SU-DHL-6 (cell line): ENCODE data around the gene ZNF3.
A peak's percentile ranks its signal among the peaks of the same experiment; 100 is the strongest.

ENCODE experiments used
- H2AFZ ChIP-seq: fragments of 200-600 bp; sonication (generic); 2 replicates; pipeline ENCODE4 v1.6.1; 2014; ENCODE audit warnings: low read depth, mild to moderate bottlenecking, moderate library complexity, mixed read lengths, antibody characterized with exemption, low read length; ENCODE audit not compliant: severe bottlenecking
- H3F3A ChIP-seq: fragments of 200-600 bp; shearing (Covaris generic); 2 replicates; pipeline ENCODE4 v1.6.0; 2016; ENCODE audit warnings: antibody characterized with exemption, mild to moderate bottlenecking; ENCODE audit not compliant: insufficient read depth
- H3K27ac ChIP-seq: fragments of 200-600 bp; sonication (generic); 2 replicates; pipeline ENCODE4 v1.5.1; 2016; ENCODE audit warnings: low read depth, mild to moderate bottlenecking, low read length, moderate library complexity, mixed read lengths
- H3K27me3 ChIP-seq: fragments of 200-600 bp; sonication (generic), shearing (Covaris generic); 2 replicates; pipeline ENCODE4 v1.6.0; 2014; ENCODE audit warnings: mild to moderate bottlenecking, low read length
- H3K36me3 ChIP-seq: fragments of 200-600 bp; sonication (generic); 2 replicates; pipeline ENCODE4 v1.6.1; 2014; ENCODE audit warnings: mild to moderate bottlenecking, low read length, mixed read lengths
- H3K4me2 ChIP-seq: fragments of 300-600, 200-600 bp; shearing (Covaris generic), sonication (generic); 2 replicates; pipeline ENCODE4 v1.6.0; 2014; ENCODE audit warnings: low read length, low read depth, mild to moderate bottlenecking; ENCODE audit not compliant: poor library complexity, severe bottlenecking
- H3K4me3 ChIP-seq: fragments of 200-600 bp; sonication (generic); 2 replicates; pipeline ENCODE4 v1.5.1; 2014; ENCODE audit warnings: antibody characterized with exemption, low read length, mild to moderate bottlenecking, mixed read lengths; ENCODE audit not compliant: insufficient read depth, poor library complexity, severe bottlenecking
- H3K79me2 ChIP-seq: fragments of 200-600 bp; sonication (generic); 2 replicates; pipeline ENCODE4 v1.6.1; 2014; ENCODE audit warnings: mild to moderate bottlenecking, low read length, moderate library complexity; ENCODE audit not compliant: insufficient read depth
- H3K9ac ChIP-seq: fragments of 200-600 bp; sonication (generic); 2 replicates; pipeline ENCODE4 v1.7.0; 2014; ENCODE audit warnings: mild to moderate bottlenecking, low read length
- H3K9me2 ChIP-seq: fragments of 200-600 bp; sonication (generic); replicated peaks from 2 replicates; pipeline ENCODE4 v1.6.1; 2014; ENCODE audit warnings: low read length; ENCODE audit not compliant: insufficient read depth
- H3K9me3 ChIP-seq: fragments of 200-600 bp; sonication (generic); 2 replicates; pipeline ENCODE4 v1.6.1; 2014; ENCODE audit warnings: low read length, mixed read lengths; ENCODE audit not compliant: insufficient read depth
- H4K20me1 ChIP-seq: fragments of 200-600 bp; sonication (generic); 2 replicates; pipeline ENCODE4 v1.6.1; 2014; ENCODE audit warnings: low read depth, mild to moderate bottlenecking, antibody characterized with exemption, low read length, moderate library complexity, mixed read lengths
- EZH2phosphoT487 ChIP-seq: fragments of 200-600 bp; sonication (generic), shearing (Covaris generic); conservative IDR thresholded peaks from 2 replicates; pipeline ENCODE4 v1.6.1; 2018; ENCODE audit warnings: mild to moderate bottlenecking, antibody characterized with exemption, low read length, moderate library complexity, mixed read lengths
- TF ChIP-seq, protein P1 (sequence below): fragments of 200-600 bp; sonication (generic); IDR thresholded peaks from one replicate; pipeline ENCODE4 v1.5.1; 2017; ENCODE audit warnings: antibody characterized with exemption, mild to moderate bottlenecking, low read length, moderate library complexity; ENCODE audit not compliant: insufficient read depth, poor library complexity, severe bottlenecking

ZNF3 gene

DNA sequence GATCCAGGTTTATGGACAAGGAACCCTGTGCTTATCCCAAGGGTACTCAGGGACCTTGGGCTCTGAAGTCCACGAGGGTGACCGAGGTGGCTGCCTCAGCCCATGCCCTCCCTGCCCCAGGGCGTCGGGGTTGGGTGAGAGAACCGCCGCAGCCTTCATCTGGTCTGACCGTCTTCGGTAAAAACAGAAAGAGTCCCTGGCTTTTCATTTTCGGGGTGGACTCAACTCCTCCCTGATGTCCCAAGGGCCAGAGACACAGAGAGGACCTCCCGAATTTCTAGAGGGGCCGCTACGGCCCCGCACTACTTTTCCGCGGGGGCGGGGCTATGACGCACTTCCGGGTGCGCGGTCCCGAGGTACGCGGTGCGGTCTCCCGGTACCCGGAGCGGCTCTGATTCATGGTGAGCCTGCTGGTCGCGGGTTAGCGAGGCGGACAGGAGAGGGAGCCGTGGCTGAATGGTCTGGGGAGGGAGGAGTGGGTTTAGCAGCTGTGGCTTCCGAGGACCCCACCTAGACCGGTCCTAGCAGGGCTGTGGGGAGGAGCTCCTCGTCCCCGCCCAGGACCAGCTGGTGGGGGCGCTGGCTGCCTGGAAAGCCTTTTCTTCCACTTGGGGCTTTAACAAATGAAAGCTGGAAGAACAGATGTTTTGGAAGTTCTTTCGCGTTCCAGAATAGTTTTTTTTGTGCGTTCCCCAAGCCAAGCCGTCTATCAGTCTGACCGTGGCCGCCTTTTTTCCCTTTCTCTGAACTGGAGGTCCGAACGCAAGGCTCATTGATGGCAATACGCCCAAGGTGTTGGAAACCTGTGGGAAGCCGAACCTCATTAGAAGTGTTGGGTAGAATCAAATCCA is 31.9 kb downstream of the ZNF3 start, which contains the start of gene ZSCAN21:
TSS of gene ZSCAN21 (plus strand) at position 334 of the 851 bp plus-strand sequence. CDS start 7,233 bp downstream, outside the sequence.
- H3K27ac ChIP-seq: peak within 1 kb of the TSS; percentile 21
- TF ChIP-seq, protein P1, sequence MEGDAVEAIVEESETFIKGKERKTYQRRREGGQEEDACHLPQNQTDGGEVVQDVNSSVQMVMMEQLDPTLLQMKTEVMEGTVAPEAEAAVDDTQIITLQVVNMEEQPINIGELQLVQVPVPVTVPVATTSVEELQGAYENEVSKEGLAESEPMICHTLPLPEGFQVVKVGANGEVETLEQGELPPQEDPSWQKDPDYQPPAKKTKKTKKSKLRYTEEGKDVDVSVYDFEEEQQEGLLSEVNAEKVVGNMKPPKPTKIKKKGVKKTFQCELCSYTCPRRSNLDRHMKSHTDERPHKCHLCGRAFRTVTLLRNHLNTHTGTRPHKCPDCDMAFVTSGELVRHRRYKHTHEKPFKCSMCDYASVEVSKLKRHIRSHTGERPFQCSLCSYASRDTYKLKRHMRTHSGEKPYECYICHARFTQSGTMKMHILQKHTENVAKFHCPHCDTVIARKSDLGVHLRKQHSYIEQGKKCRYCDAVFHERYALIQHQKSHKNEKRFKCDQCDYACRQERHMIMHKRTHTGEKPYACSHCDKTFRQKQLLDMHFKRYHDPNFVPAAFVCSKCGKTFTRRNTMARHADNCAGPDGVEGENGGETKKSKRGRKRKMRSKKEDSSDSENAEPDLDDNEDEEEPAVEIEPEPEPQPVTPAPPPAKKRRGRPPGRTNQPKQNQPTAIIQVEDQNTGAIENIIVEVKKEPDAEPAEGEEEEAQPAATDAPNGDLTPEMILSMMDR: peak; percentile 23
- TF ChIP-seq EZH2phosphoT487: no peak
- no peaks in the 10 kb centered on the region for H3K9me2 ChIP-seq
- H3K79me2 ChIP-seq: peaks cover 7% of the 10 kb centered on the region; the same call in 1 of the 2 replicates
- H3K4me3 ChIP-seq: peak within 1 kb of the TSS; percentile 87
- H2AFZ ChIP-seq: peak within 1 kb of the TSS; percentile 97
- peak within 1 kb of the TSS; percentile 76 for H3K9ac ChIP-seq
- H3K4me2 ChIP-seq: peak within 1 kb of the TSS; percentile 77
- H3K36me3 ChIP-seq: no peaks in the 10 kb centered on the region
- no peaks in the 10 kb centered on the region for H3K9me3 ChIP-seq
- no peaks in the 10 kb centered on the region for H4K20me1 ChIP-seq
- no peaks in the 10 kb centered on the region for H3K27me3 ChIP-seq
- peaks cover 6% of the 10 kb centered on the region; the same call in 1 of the 2 replicates for H3F3A ChIP-seq

DNA sequence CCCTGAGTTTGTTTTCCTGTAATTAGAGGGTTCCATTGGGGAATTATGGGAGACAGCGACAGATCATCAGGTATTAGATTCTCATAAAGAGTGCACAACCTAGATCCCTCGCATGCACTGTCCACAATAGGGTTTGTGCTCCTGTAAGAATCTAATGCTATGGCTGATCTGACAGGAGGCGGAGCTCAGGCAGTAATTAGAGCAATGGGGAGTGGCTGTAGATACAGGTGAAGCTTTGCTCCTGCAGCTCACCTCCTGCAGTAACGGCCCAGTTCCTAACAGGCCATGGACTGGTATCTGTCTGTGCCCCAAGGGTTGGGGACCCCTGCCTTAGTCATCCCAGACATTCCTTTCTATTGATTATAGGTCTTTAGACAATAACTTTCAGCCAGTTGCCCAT is 32.8 kb downstream of the ZNF3 start:
- no peak overlapping the region for H3K9ac ChIP-seq
- no peak overlapping the region for H3K4me2 ChIP-seq
- H3K36me3 ChIP-seq: no peaks in the 10 kb centered on the region
- H2AFZ ChIP-seq: peak overlapping the region; percentile 97
- H4K20me1 ChIP-seq: no peaks in the 10 kb centered on the region
- no peak overlapping the region for H3K27ac ChIP-seq
- no peaks in the 10 kb centered on the region for H3K9me2 ChIP-seq
- no peaks in the 10 kb centered on the region for H3K27me3 ChIP-seq
- no peak overlapping the region for H3K4me3 ChIP-seq
- peaks cover 6% of the 10 kb centered on the region; the same call in 1 of the 2 replicates for H3F3A ChIP-seq
- H3K79me2 ChIP-seq: peaks cover 7% of the 10 kb centered on the region; the same call in 1 of the 2 replicates
- no peak for TF ChIP-seq EZH2phosphoT487
- TF ChIP-seq, protein P1: no peak
- no peaks in the 10 kb centered on the region for H3K9me3 ChIP-seq

DNA sequence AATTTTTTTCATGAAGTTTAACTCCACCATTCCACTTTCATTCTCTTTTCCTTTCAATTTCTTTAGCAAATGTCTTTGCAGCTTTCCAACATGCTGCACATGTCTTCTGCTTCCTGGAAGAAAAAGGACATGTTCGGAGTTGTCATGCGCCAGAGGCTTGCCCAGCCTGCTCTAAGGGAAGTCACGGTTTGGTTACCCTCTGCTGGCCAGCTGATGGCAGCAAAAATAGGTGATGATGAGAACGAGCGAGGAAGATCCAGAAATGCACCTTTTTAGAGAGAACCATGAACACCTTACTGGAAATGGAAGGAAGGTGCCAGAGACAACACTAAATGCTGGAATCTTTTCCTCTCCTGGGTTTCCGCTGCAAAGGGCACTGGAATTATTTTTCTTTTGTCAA is 36.8 kb downstream of the ZNF3 start:
- Histone ChIP-seq H2AFZ (peak overlapping the region; percentile 6), H4K20me1 (no peaks in the 10 kb centered on the region), H3K27ac (no peak overlapping the region), H3K79me2 (no peaks in the 10 kb centered on the region), H3K9ac (no peak overlapping the region), H3K36me3 (no peaks in the 10 kb centered on the region), H3F3A (peaks cover 19% of the 10 kb centered on the region), H3K27me3 (no peaks in the 10 kb centered on the region), H3K9me3 (no peaks in the 10 kb centered on the region), H3K9me2 (no peaks in the 10 kb centered on the region), H3K4me2 (peak overlapping the region; percentile 12), H3K4me3 (no peak overlapping the region)
- TF ChIP-seq, protein P1: no peak
- TF ChIP-seq EZH2phosphoT487: no peak
